Measurements from ENCODE around the gene DNHD1. TPM values are rescaled to one million over a fixed set of nuclear protein-coding genes. Genes with fewer than 3 reads are reported as not detected.

The DNHD1 gene
- total RNA-seq, 2 experiments from 2014 or later, result 20.9 to 21.0 TPM

GRCh38 chr11:6548641-6549040 lies 51.6 kb downstream of the DNHD1 start:
- DNase-seq, result no peak
- CTCF ChIA-PET, result interaction anchor here (1.0 kb wide), 1 partner anchor 18 kb away, joined by 4 read pairs; no protein-coding TSS in a partner anchor
- Mint-ChIP-seq H3K27ac (no peak overlapping the region), H3K4me3 (no peak overlapping the region), H3K27me3 (no peaks in the 10 kb centered on the region), H3K9me3 (ENCODE audit: low read depth) (no peaks in the 10 kb centered on the region), H3K4me1 (no peaks in the 10 kb centered on the region), H3K36me3 (ENCODE audit: low read depth) (no peaks in the 10 kb centered on the region)
- POLR2A ChIA-PET, result no interaction called here
- intact Hi-C loops (cut with DNase I, micrococcal nuclease), result no loop called here
- ATAC-seq, result no peak

GRCh38 chr11:6553634-6554033 lies 56.6 kb downstream of the DNHD1 start:
- no peaks in the 10 kb centered on the region for H3K4me1 Mint-ChIP-seq
- no peaks in the 10 kb centered on the region for H3K36me3 Mint-ChIP-seq (ENCODE audit: low read depth)
- H3K27ac Mint-ChIP-seq, result no peak overlapping the region
- POLR2A ChIA-PET, result no interaction called here
- DNase-seq, result no peak
- H3K4me3 Mint-ChIP-seq, result no peak overlapping the region
- intact Hi-C loops (cut with DNase I, micrococcal nuclease), result no loop called here
- ATAC-seq, result no peak
- CTCF ChIA-PET, result interaction anchor here (1.1 to 1.2 kb wide), 2 partner anchors 9 to 13 kb away, joined by 3 to 4 read pairs; no protein-coding TSS in a partner anchor
- no peaks in the 10 kb centered on the region for H3K27me3 Mint-ChIP-seq
- no peaks in the 10 kb centered on the region for H3K9me3 Mint-ChIP-seq (ENCODE audit: low read depth)

- no peak overlapping the region for H3K4me3 Mint-ChIP-seq
- H3K36me3 Mint-ChIP-seq (ENCODE audit: low read depth), result no peaks in the 10 kb centered on the region
- no peaks in the 10 kb centered on the region for H3K9me3 Mint-ChIP-seq (ENCODE audit: low read depth)
- ChIA-PET CTCF (interaction anchor here (1.0 to 1.2 kb wide), 3 partner anchors 8 to 32 kb away, joined by 3 to 4 read pairs (median 3); no protein-coding TSS in a partner anchor), POLR2A (no interaction called here)
- H3K27ac Mint-ChIP-seq, result no peak overlapping the region
- ATAC-seq (no peak), DNase-seq (no peak)
- intact Hi-C loops (cut with DNase I, micrococcal nuclease), result no loop called here
- no peaks in the 10 kb centered on the region for H3K27me3 Mint-ChIP-seq
- no peaks in the 10 kb centered on the region for H3K4me1 Mint-ChIP-seq
These were observed 58.0 kb downstream of the DNHD1 start for GRCh38 chr11:6554828-6555706.

GRCh38 chr11:6556139-6556949 lies 59.3 kb downstream of the DNHD1 start:
- DNase-seq, result no peak
- ChIA-PET CTCF (interaction anchor here (1.0 kb wide), 1 partner anchor 31 kb away, joined by 3 read pairs; no protein-coding TSS in a partner anchor), POLR2A (no interaction called here)
- no peak for ATAC-seq
- Mint-ChIP-seq H3K36me3 (ENCODE audit: low read depth) (no peaks in the 10 kb centered on the region), H3K4me1 (no peaks in the 10 kb centered on the region), H3K27me3 (no peaks in the 10 kb centered on the region), H3K4me3 (no peak overlapping the region), H3K9me3 (ENCODE audit: low read depth) (no peaks in the 10 kb centered on the region), H3K27ac (no peak overlapping the region)
- intact Hi-C loops (cut with DNase I, micrococcal nuclease), result no loop called here

GRCh38 chr11:6557063-6557462 lies 60.0 kb downstream of the DNHD1 start:
- peaks cover 4% of the 10 kb centered on the region for H3K36me3 Mint-ChIP-seq (ENCODE audit: low read depth)
- ATAC-seq (no peak), DNase-seq (no peak)
- no peak overlapping the region for H3K27ac Mint-ChIP-seq
- CTCF ChIA-PET, result no interaction called here
- POLR2A ChIA-PET, result no interaction called here
- H3K4me3 Mint-ChIP-seq, result no peak overlapping the region
- intact Hi-C loops (cut with DNase I, micrococcal nuclease), result no loop called here
- no peaks in the 10 kb centered on the region for H3K27me3 Mint-ChIP-seq
- H3K4me1 Mint-ChIP-seq, result no peaks in the 10 kb centered on the region
- no peaks in the 10 kb centered on the region for H3K9me3 Mint-ChIP-seq (ENCODE audit: low read depth)

GRCh38 chr11:6557761-6558674 lies 60.9 kb downstream of the DNHD1 start:
- ATAC-seq (no peak), DNase-seq (no peak)
- Mint-ChIP-seq H3K4me3 (no peak overlapping the region), H3K4me1 (no peaks in the 10 kb centered on the region), H3K27ac (no peak overlapping the region), H3K27me3 (no peaks in the 10 kb centered on the region), H3K9me3 (ENCODE audit: low read depth) (no peaks in the 10 kb centered on the region), H3K36me3 (ENCODE audit: low read depth) (peaks cover 6% of the 10 kb centered on the region)
- intact Hi-C loops (cut with DNase I, micrococcal nuclease), result no loop called here
- POLR2A ChIA-PET, result no interaction called here
- CTCF ChIA-PET, result interaction anchor here (0.6 kb wide), 1 partner anchor 87 kb away, joined by 3 read pairs; no protein-coding TSS in a partner anchor

GRCh38 chr11:6559369-6559768 lies 62.3 kb downstream of the DNHD1 start:
- POLR2A ChIA-PET, result no interaction called here
- intact Hi-C loops (cut with DNase I, micrococcal nuclease), result no loop called here
- Mint-ChIP-seq H3K36me3 (ENCODE audit: low read depth) (peaks cover 6% of the 10 kb centered on the region), H3K27ac (no peak overlapping the region), H3K4me3 (no peak overlapping the region), H3K4me1 (no peaks in the 10 kb centered on the region), H3K9me3 (ENCODE audit: low read depth) (no peaks in the 10 kb centered on the region), H3K27me3 (no peaks in the 10 kb centered on the region)
- DNase-seq (no peak), ATAC-seq (no peak)
- CTCF ChIA-PET, result interaction anchor here (0.6 kb wide), 1 partner anchor 115 kb away, joined by 3 read pairs; no protein-coding TSS in a partner anchor

GRCh38 chr11:6561288-6561687 lies 64.2 kb downstream of the DNHD1 start:
- DNase-seq, result no peak
- POLR2A ChIA-PET, result no interaction called here
- Mint-ChIP-seq H3K27me3 (no peaks in the 10 kb centered on the region), H3K4me3 (no peak overlapping the region), H3K9me3 (ENCODE audit: low read depth) (no peaks in the 10 kb centered on the region), H3K27ac (no peak overlapping the region), H3K4me1 (no peaks in the 10 kb centered on the region), H3K36me3 (ENCODE audit: low read depth) (peaks cover 8% of the 10 kb centered on the region)
- CTCF ChIA-PET, result no interaction called here
- no peak for ATAC-seq
- intact Hi-C loops (cut with DNase I, micrococcal nuclease), result no loop called here

- intact Hi-C loops (cut with DNase I, micrococcal nuclease), result no loop called here
- H3K4me1 Mint-ChIP-seq, result no peaks in the 10 kb centered on the region
- POLR2A ChIA-PET, result interaction anchor here (1.4 kb wide), 1 partner anchor 39 kb away, joined by 4 read pairs; no protein-coding TSS in a partner anchor
- DNase-seq (no peak), ATAC-seq (no peak)
- CTCF ChIA-PET, result interaction anchor here (0.7 to 1.5 kb wide), 3 partner anchors 9 to 64 kb away, joined by 3 read pairs; no protein-coding TSS in a partner anchor
- H3K27ac Mint-ChIP-seq, result no peak overlapping the region
- no peak overlapping the region for H3K4me3 Mint-ChIP-seq
- H3K9me3 Mint-ChIP-seq (ENCODE audit: low read depth), result no peaks in the 10 kb centered on the region
- no peaks in the 10 kb centered on the region for H3K27me3 Mint-ChIP-seq
- H3K36me3 Mint-ChIP-seq (ENCODE audit: low read depth), result peaks cover 8% of the 10 kb centered on the region
These were observed 66.1 kb downstream of the DNHD1 start for GRCh38 chr11:6563121-6563619.

GRCh38 chr11:6563667-6564066 lies 66.6 kb downstream of the DNHD1 start:
- no peak overlapping the region for H3K27ac Mint-ChIP-seq
- ChIA-PET CTCF (interaction anchor here (1.5 kb wide), 1 partner anchor 65 kb away, joined by 3 read pairs; no protein-coding TSS in a partner anchor), POLR2A (interaction anchor here (1.4 kb wide), 1 partner anchor 39 kb away, joined by 4 read pairs; no protein-coding TSS in a partner anchor)
- no peaks in the 10 kb centered on the region for H3K27me3 Mint-ChIP-seq
- H3K9me3 Mint-ChIP-seq (ENCODE audit: low read depth), result no peaks in the 10 kb centered on the region
- DNase-seq, result no peak
- ATAC-seq, result no peak
- H3K4me1 Mint-ChIP-seq, result no peaks in the 10 kb centered on the region
- no peak overlapping the region for H3K4me3 Mint-ChIP-seq
- peaks cover 8% of the 10 kb centered on the region for H3K36me3 Mint-ChIP-seq (ENCODE audit: low read depth)
- intact Hi-C loops (cut with DNase I, micrococcal nuclease), result no loop called here
